Effector memory CD4-positive, alpha-beta T cell (primary cell): Measurements from ENCODE around the gene LRRIQ4.

Source experiments
- DNase-seq, 3 donors: peaks; one replicate each; pipeline ENCODE4 v3.0.0-alpha.2; 2020
- H3K27ac ChIP-seq: 2 replicates; pipeline ENCODE4 v1.7.0; 2013; ENCODE audit warnings: mild to moderate bottlenecking, low read length, moderate library complexity; ENCODE audit not compliant: insufficient read depth, poor library complexity, severe bottlenecking
- H3K27me3 ChIP-seq: replicated peaks from 2 replicates; pipeline ENCODE4 v1.7.0; 2013; ENCODE audit warnings: mild to moderate bottlenecking, low read length; ENCODE audit not compliant: insufficient read depth, control insufficient read depth, poor library complexity, severe bottlenecking
- H3K36me3 ChIP-seq: 2 replicates; pipeline ENCODE4 v1.7.0; 2013; ENCODE audit warnings: mild to moderate bottlenecking, low read length, moderate library complexity; ENCODE audit not compliant: control insufficient read depth, insufficient read depth
- H3K4me1 ChIP-seq: 2 replicates; pipeline ENCODE4 v1.7.0; 2013; ENCODE audit warnings: low read length, mild to moderate bottlenecking; ENCODE audit not compliant: control insufficient read depth, insufficient read depth, poor library complexity, severe bottlenecking
- H3K4me3 ChIP-seq: 2 replicates; pipeline ENCODE4 v1.7.0; 2013; ENCODE audit warnings: low read length, low read depth, mild to moderate bottlenecking; ENCODE audit not compliant: insufficient read depth, poor library complexity, severe bottlenecking
- H3K9me3 ChIP-seq: 2 replicates; pipeline ENCODE4 v1.7.0; 2013; ENCODE audit warnings: mild to moderate bottlenecking, low read length, moderate library complexity; ENCODE audit not compliant: control insufficient read depth

Gene LRRIQ4

GRCh38 chr3:169871129-169871886, 58.6 kb downstream of the LRRIQ4 start:
- H3K27me3 ChIP-seq = no peaks in the 10 kb centered on the region
- H3K4me3 ChIP-seq = no peak overlapping the region
- H3K27ac ChIP-seq = no peak overlapping the region
- peaks cover 10% of the 10 kb centered on the region for H3K4me1 ChIP-seq
- H3K36me3 ChIP-seq = no peaks in the 10 kb centered on the region
- no peak for DNase-seq
- H3K9me3 ChIP-seq = no peaks in the 10 kb centered on the region

- DNase-seq = no peak
- H3K4me1 ChIP-seq = no peaks in the 10 kb centered on the region
- H3K27ac ChIP-seq = no peak overlapping the region
- no peaks in the 10 kb centered on the region for H3K27me3 ChIP-seq
- H3K9me3 ChIP-seq = no peaks in the 10 kb centered on the region
- no peak overlapping the region for H3K4me3 ChIP-seq
- H3K36me3 ChIP-seq = no peaks in the 10 kb centered on the region
These were observed 66.4 kb downstream of the LRRIQ4 start for GRCh38 chr3:169879013-169879557.

- Histone ChIP-seq H3K27me3 (no peaks in the 10 kb centered on the region), H3K4me1 (no peaks in the 10 kb centered on the region), H3K9me3 (no peaks in the 10 kb centered on the region), H3K4me3 (no peak overlapping the region), H3K36me3 (no peaks in the 10 kb centered on the region), H3K27ac (no peak overlapping the region)
- DNase-seq = no peak
These were observed 67.3 kb downstream of the LRRIQ4 start for GRCh38 chr3:169879845-169880575.

GRCh38 chr3:169880576-169881250, 68.0 kb downstream of the LRRIQ4 start:
- no peaks in the 10 kb centered on the region for H3K4me1 ChIP-seq
- no peak overlapping the region for H3K4me3 ChIP-seq
- H3K27me3 ChIP-seq = no peaks in the 10 kb centered on the region
- no peak overlapping the region for H3K27ac ChIP-seq
- no peaks in the 10 kb centered on the region for H3K9me3 ChIP-seq
- no peaks in the 10 kb centered on the region for H3K36me3 ChIP-seq
- no peak for DNase-seq

GRCh38 chr3:169886671-169887070, 74.0 kb downstream of the LRRIQ4 start:
- no peak overlapping the region for H3K27ac ChIP-seq
- no peaks in the 10 kb centered on the region for H3K27me3 ChIP-seq
- no peak overlapping the region for H3K4me3 ChIP-seq
- H3K9me3 ChIP-seq = no peaks in the 10 kb centered on the region
- no peaks in the 10 kb centered on the region for H3K4me1 ChIP-seq
- no peak for DNase-seq
- H3K36me3 ChIP-seq = no peaks in the 10 kb centered on the region
